Calu3 (cell line): ENCODE data around the gene TTC38. TPM values are rescaled to one million over a fixed set of nuclear protein-coding genes. Genes with fewer than 3 reads are reported as not detected.
"Not testable (repeated sequence)": the region's sequence is repeated elsewhere in the genome, so short reads cannot be mapped to it uniquely, and the experiment has no call there.

Experiments
- BruUV-seq: library from RNA; stranded (reverse); fragments of 400-500 nt; replicated peaks from 2 replicates; lab custom pipeline; 2021; lab: Mats Ljungman, UMichigan
- CTCF ChIA-PET: fragments of 300-600 bp; sonication (Branson Sonifier 250); formaldehyde crosslinking; loops from one replicate; lab custom pipeline; 2022; ENCODE audit warnings: antibody characterized with exemption; lab: Charles Lee
- DNase-seq: peaks from one replicate; pipeline ENCODE4 v3.0.0; 2022
- H3K27ac Mint-ChIP-seq: one replicate; pipeline ENCODE4 v1.8.0; 2022; ENCODE audit warnings: mixed read lengths; ENCODE audit not compliant: unreplicated experiment
- H3K27me3 Mint-ChIP-seq: one replicate; pipeline ENCODE4 v1.8.0; 2022; ENCODE audit warnings: mixed read lengths; ENCODE audit not compliant: unreplicated experiment
- H3K36me3 Mint-ChIP-seq: one replicate; pipeline ENCODE4 v1.8.0; 2022; ENCODE audit warnings: mild to moderate bottlenecking, moderate library complexity, mixed read lengths; ENCODE audit not compliant: insufficient read depth, unreplicated experiment
- H3K4me1 Mint-ChIP-seq: one replicate; pipeline ENCODE4 v1.8.0; 2022; ENCODE audit warnings: mild to moderate bottlenecking, low read depth, mixed read lengths; ENCODE audit not compliant: unreplicated experiment
- H3K4me3 Mint-ChIP-seq: one replicate; pipeline ENCODE4 v1.8.0; 2022; ENCODE audit warnings: mild to moderate bottlenecking, low read depth, moderate library complexity, mixed read lengths; ENCODE audit not compliant: unreplicated experiment
- H3K9me3 Mint-ChIP-seq: one replicate; pipeline ENCODE4 v1.8.0; 2022; ENCODE audit warnings: low read depth, mixed read lengths; ENCODE audit not compliant: unreplicated experiment
- CTCF ChIP-seq: fragments of 200-600 bp; IDR thresholded peaks from one replicate; pipeline ENCODE4 v1.8.0; 2022; ENCODE audit warnings: antibody characterized with exemption; ENCODE audit not compliant: unreplicated experiment
- intact Hi-C: fragments of 100-400 bp; cut with micrococcal nuclease; formaldehyde crosslinking; loops from one replicate; pipeline ENCODE4 v1.10.0; 2022; ENCODE audit not compliant: unreplicated experiment
- total RNA-seq: library from RNA; stranded (reverse); gene quantifications from 2 replicates; pipeline ENCODE4 v1.2.3, GENCODE V29; 2022

TTC38 gene
- total RNA-seq, 1 experiment from 2014 or later: 31.9 TPM

GRCh38 chr22:46259374-46259773, 8.4 kb upstream of the TTC38 start:
- no peak for TF ChIP-seq CTCF
- Mint-ChIP-seq H3K27me3 (peaks cover 25% of the 10 kb centered on the region), H3K4me3 (no peak overlapping the region), H3K36me3 (peaks cover 2% of the 10 kb centered on the region), H3K9me3 (no peaks in the 10 kb centered on the region), H3K4me1 (no peaks in the 10 kb centered on the region), H3K27ac (no peak overlapping the region)
- DNase-seq: no peak
- no TSS peak for BruUV-seq
- intact Hi-C loops: loop anchor here (10.0 kb wide), 1 partner anchor 65 kb away; no protein-coding TSS in a partner anchor
- CTCF ChIA-PET: no interaction called here

GRCh38 chr22:46260038-46260437, 7.8 kb upstream of the TTC38 start:
- no peak overlapping the region for H3K27ac Mint-ChIP-seq
- BruUV-seq: no TSS peak
- intact Hi-C loops: loop anchor here (10.0 kb wide), 1 partner anchor 105 kb away; the partner anchor contains the start of gene PPARA
- no peak for TF ChIP-seq CTCF
- peaks cover 2% of the 10 kb centered on the region for H3K9me3 Mint-ChIP-seq
- peaks cover 25% of the 10 kb centered on the region for H3K27me3 Mint-ChIP-seq
- H3K4me3 Mint-ChIP-seq: no peak overlapping the region
- no peak for DNase-seq
- H3K36me3 Mint-ChIP-seq: no peaks in the 10 kb centered on the region
- H3K4me1 Mint-ChIP-seq: no peaks in the 10 kb centered on the region
- CTCF ChIA-PET: no interaction called here

- Mint-ChIP-seq H3K27me3 (peaks cover 25% of the 10 kb centered on the region), H3K36me3 (peaks cover 7% of the 10 kb centered on the region), H3K9me3 (peaks cover 5% of the 10 kb centered on the region), H3K4me3 (no peak overlapping the region), H3K27ac (no peak overlapping the region), H3K4me1 (peaks cover 8% of the 10 kb centered on the region)
- CTCF ChIA-PET: no interaction called here
- TF ChIP-seq CTCF: no peak
- no TSS peak for BruUV-seq
- intact Hi-C loops: loop anchor here (10.0 kb wide), 1 partner anchor 108 kb away; the partner anchor contains the start of gene PPARA
- DNase-seq: no peak
Measured at GRCh38 chr22:46262449-46263215, 5.2 kb upstream of the TTC38 start.

GRCh38 chr22:46263216-46263590, 4.6 kb upstream of the TTC38 start, which contains the start of gene PKDREJ:
Gene PKDREJ, minus strand, starts transcription at chr22:46263343. Its CDS starts 21 bp downstream, at chr22:46263322.
- H3K9me3 Mint-ChIP-seq: peaks cover 5% of the 10 kb centered on the region
- intact Hi-C loops: loop anchor here (10.0 kb wide), 1 partner anchor 108 kb away; the partner anchor contains the start of gene PPARA
- CTCF ChIA-PET: no interaction called here

GRCh38 chr22:46264520-46264919, 3.3 kb upstream of the TTC38 start:
- BruUV-seq, H3K9me3 Mint-ChIP-seq, CTCF ChIA-PET, DNase-seq, H3K27ac Mint-ChIP-seq, H3K4me3 Mint-ChIP-seq: not testable (repeated sequence)
- Mint-ChIP-seq H3K36me3 (peaks cover 17% of the 10 kb centered on the region), H3K4me1 (peaks cover 18% of the 10 kb centered on the region), H3K27me3 (peaks cover 25% of the 10 kb centered on the region)
- intact Hi-C loops: loop anchor here (10.0 kb wide), 1 partner anchor 110 kb away; the partner anchor contains the start of gene PPARA

More at GRCh38 chr22:46263216-46263590, 4.6 kb upstream of the TTC38 start, which contains the start of gene PKDREJ:
- H3K27ac Mint-ChIP-seq: no peak within 1 kb of the TSS
- H3K36me3 Mint-ChIP-seq: peaks cover 12% of the 10 kb centered on the region
- TF ChIP-seq CTCF: no peak
- no peak for DNase-seq
- no TSS peak for BruUV-seq
- H3K27me3 Mint-ChIP-seq: peaks cover 25% of the 10 kb centered on the region
- H3K4me3 Mint-ChIP-seq: no peak within 1 kb of the TSS
- peaks cover 12% of the 10 kb centered on the region for H3K4me1 Mint-ChIP-seq

- Mint-ChIP-seq H3K36me3 (peaks cover 21% of the 10 kb centered on the region), H3K27me3 (peaks cover 15% of the 10 kb centered on the region), H3K4me1 (peaks cover 23% of the 10 kb centered on the region)
- H3K4me3 Mint-ChIP-seq, CTCF ChIA-PET, BruUV-seq, DNase-seq, H3K9me3 Mint-ChIP-seq, H3K27ac Mint-ChIP-seq: not testable (repeated sequence)
- intact Hi-C loops: loop anchor here (10.0 kb wide), 1 partner anchor 111 kb away; the partner anchor contains the start of gene PPARA
Measured at GRCh38 chr22:46265627-46266026, 2.2 kb upstream of the TTC38 start.
